HG03439 (cell line): ENCODE data around the gene MID1.

Experiments
- ATAC-seq: cut with Tn5 transposase; IDR thresholded peaks from one replicate; pipeline ENCODE4 v1.9.1; 2021; ENCODE audit warnings: mild to moderate bottlenecking, moderate library complexity; ENCODE audit not compliant: unreplicated experiment

MID1 gene

GRCh38 chrX:10579112-10580011 lies 41.0 kb downstream of the MID1 start:
- ATAC-seq = no peak

DNA sequence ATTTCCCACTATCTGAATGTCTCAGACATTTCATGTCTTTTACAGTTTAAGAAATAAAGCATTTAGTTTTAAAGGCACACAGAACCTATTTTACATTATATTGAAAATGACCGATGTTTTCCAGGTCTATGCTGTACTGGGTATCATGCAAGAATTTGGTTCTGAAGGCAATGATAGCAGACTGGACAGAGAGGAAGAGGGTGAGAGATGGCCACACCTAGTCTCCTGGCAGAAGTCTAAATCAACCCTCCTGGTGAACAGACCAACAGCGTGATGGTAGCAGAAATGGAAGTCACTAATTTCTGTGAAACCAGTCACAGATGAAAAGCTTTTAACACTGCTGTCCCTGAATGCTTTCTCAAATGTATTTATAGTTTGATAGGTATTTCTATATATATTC lies 41.9 kb downstream of the MID1 start:
- ATAC-seq = no peak

DNA sequence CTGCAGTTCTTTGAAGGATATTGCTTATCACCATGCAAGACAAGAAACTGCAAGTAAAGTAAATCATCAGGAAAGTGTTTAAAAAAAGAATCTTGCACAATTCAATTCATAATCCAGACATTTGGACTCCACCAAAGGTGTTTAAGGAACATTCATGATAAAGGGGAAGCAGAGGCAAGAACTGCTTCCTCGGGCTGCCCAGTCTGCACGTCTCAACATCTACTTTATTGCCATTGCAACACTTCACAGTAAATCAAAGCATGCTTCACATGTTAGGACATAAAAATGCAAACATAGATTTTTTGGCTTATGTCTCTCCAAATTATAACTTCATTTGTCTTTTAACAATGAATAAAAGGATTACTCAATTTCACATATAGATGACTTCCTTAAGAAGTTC lies 42.5 kb downstream of the MID1 start:
- no peak for ATAC-seq

DNA sequence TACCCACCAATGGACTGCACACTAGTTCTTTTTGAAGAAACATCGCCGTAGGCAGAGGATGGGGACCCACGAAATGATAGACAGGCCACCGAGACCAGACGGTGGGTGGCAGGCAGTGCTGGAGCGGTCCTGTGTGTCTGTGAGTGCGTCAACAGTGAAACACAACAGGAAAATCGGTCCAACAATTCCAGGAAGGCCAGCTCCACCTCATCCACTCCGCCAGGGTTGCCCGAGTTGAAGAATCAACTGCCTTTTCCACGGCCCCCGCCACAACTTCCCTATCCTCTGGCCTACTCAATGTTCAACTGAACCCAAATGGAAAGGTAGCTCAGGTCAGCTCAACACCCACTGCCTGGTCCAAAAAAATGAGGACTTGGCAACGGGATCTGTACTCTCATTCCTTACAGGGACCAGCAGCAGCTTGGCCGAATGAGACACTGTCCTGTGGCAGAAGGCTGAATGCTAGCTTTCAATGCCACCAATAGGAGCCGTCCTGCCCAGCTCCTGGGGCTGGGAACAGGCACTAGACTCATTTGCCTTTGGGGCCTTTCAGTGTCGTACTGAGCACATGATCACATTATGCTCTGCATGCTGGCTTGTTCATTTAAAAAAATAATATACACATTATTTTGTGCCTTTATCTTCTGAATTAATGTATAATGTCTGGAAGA lies 43.5 kb downstream of the MID1 start:
- no peak for ATAC-seq

DNA sequence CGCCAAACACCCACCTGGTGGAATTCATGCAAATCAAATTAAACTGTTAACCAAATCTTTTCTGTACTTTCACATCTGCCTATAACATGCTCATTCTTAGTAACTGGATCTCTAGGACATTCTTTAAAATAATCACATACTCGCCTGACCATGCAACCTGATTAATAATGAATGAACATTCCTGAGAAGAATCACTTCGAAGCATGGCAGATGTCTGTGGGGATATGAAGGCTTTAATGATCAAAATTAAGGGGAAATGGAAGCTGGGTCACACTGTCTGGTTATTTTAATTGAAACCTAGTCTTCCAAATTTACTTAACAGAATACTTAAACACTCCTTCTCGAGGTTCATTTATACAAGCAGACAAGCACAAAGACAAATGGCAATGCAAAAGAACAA lies 44.2 kb downstream of the MID1 start:
- ATAC-seq = no peak

GRCh38 chrX:10574663-10575062 lies 45.7 kb downstream of the MID1 start:
- ATAC-seq = no peak

DNA sequence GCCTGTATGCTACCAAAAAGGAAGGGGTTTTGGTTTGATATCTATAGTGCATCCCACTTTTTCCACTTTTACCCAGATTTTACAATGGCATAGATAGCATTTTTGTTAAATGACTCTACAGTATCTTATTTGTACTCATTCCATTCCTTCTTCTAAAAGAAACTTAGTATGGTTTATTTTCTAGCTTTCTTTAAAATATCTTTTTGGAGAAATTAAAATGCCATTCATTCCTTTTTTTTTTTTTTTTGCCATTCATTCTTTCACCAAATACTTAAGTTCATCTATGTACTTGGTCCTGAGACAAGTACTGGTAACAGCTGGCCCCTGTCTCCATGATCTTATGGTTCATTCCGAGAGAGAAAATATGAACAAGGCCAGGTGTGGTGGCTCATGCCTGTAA lies 49.1 kb downstream of the MID1 start:
- ATAC-seq = no peak

DNA sequence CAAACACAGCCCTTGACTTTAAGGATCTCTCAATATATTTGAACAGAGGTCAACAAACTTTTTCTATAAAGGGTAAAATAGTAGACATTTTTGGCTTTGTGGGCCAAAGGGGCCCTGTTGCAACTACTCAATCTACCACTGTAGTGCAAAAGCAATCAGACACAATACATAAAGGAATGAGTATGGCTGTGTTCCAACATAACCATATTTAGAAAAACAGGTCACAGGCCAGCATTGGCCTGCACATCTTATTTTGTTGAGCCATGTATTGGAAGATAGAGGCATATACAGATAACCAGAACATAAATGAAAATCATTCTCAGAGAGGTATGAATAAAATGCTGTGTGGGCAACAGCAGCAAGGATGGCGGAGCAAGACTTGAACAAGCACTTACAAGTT lies 49.8 kb downstream of the MID1 start:
- no peak for ATAC-seq

DNA sequence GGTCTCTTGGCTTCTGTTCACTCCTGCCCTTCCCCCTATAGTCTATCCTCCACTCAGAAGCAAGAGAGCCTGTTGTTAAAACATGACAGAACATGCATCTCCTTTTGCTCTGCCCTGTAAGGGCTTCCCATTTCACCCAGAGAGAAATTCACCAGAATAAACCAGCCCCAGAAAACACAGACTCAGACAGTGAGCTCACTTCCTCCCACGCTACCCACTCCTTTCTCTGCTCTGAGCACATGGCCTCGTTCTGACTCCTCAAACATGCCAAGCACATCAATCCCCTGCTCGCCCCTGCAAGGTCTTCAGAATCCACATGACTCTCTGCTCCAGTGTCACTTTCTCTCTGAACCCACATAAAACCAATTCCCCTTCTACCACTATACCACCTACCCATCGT lies 50.4 kb downstream of the MID1 start:
- ATAC-seq = no peak

GRCh38 chrX:10568428-10568827 lies 52.0 kb downstream of the MID1 start:
- no peak for ATAC-seq

- no peak for ATAC-seq
These were observed 53.2 kb downstream of the MID1 start for GRCh38 chrX:10567136-10567535.

GRCh38 chrX:10566716-10567097 lies 53.7 kb downstream of the MID1 start:
- no peak for ATAC-seq

DNA sequence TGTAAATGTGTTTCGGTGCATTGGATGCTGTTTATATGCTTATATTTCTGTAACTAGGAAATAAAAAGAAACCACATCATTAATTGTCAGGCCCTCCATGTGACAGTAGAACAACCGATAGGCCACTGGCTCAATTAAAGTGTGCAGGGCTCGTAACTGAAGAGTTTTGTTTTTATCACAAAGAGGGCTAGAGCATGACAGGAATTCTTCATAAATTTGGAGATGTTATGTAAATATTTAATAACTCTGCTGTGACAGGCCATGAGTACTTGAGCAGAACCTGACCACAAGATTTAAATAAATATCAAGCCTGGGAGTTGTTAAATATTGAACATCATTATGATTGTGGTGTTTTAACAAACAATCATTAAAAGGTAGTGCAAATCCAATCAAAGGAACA lies 55.9 kb downstream of the MID1 start:
- ATAC-seq = no peak

DNA sequence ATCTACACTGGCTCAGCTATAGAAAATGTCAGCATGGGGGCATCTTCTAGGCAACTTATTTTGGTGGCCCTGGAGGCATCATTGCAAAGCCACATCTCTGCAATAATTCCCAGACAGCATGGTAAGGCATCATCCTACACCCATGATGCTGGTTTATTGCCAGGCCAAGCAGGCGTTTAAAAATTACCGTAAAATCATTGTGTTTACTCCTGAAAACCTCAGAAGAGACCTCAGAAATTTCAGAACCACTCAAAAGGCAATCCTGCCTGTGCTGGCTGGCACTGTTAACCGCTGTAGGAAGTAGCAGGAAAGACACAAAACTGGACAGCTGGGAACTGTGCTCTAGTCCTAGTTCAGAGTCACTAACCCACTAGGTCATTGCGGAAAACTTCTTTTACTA lies 63.2 kb downstream of the MID1 start:
- no peak for ATAC-seq

GRCh38 chrX:10556405-10556804 lies 64.0 kb downstream of the MID1 start:
- ATAC-seq = no peak

DNA sequence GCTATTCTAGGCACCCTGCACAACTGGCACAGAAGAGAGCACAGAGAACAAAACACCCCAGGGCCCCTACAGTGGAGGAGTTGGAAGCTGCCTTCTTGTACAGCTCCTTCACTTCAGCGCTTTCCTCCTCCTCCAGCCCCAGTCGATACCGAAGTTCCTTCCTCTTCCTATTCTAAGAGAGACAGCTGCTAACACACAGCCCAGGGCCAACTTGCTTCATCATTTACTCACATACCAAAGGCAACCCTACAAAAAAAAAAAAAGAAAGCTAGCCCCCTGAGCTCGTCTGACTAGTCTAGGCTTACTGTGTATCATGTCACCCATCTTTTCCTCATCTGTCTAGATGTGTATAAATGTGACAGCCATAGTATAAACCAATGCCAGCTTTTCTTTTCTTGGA lies 64.5 kb downstream of the MID1 start:
- ATAC-seq = no peak

DNA sequence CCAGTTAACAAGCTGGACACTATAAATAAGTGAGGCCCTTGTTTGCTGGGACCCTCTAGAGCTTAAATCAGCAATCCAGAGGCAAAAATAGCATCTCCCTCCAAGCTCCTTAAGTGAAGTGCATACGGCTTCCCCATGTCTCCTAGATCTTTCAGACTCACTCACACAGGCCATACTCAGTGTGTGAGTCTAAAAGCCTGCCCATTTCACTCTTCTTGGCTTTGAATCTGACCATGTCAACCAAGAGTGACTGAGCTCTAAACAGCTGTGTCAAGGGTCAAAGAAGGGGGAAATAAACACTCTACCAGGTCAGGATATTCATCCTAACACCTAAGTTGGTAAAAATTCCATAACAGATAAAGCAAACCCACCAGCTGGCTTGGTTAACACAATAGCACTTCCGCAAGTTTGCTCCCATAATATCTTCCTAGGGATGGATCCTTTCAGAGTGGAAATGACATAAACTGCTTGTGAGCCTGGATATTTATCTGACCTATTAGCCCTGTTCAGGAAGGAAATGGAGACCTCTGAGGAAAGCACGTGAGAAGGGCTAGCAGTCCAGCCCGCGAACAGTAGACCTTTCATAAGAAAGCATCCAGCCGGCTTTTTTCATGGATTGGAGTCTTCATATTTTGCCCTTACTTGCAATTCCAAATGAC lies 65.6 kb downstream of the MID1 start:
- no peak for ATAC-seq

DNA sequence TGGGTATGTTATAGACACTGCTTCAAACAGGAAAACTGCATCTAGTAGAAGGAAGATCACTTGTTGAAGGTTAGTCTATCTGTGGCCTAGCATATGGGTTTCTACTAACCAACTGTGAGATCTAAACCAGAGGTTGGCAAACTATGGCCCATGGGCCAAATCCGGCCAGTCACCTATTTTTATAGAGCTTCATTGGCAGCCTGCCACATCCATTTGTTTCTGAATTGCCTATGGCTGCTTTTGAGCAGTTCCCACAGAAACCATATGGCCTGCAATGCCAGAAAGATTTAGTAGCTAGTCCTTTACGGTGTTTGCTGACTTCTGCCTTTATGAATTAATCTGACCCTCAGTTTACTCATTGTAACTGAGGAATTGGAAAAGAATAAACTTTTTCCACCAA lies 71.1 kb downstream of the MID1 start:
- no peak for ATAC-seq

DNA sequence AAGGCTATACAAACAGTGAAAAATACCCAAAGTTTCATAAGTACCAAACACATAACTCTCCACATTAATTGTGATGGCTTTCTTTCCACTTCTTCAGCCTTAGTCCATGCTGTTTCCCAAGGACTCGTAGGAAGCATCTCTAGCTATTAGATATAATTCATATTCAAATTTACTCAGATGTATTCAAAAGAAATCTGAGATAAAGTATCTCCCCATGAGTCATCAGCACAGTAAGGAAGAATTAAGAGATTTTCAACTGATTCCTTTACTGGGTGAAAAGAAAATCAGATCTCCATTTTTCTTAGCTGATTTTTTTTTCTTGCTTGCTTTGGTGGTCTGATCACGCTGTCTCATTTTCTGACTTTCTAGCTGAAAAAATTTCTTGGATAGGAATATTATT lies 71.7 kb downstream of the MID1 start:
- no peak for ATAC-seq

- ATAC-seq = no peak
These were observed 74.5 kb downstream of the MID1 start for GRCh38 chrX:10545882-10546281.

DNA sequence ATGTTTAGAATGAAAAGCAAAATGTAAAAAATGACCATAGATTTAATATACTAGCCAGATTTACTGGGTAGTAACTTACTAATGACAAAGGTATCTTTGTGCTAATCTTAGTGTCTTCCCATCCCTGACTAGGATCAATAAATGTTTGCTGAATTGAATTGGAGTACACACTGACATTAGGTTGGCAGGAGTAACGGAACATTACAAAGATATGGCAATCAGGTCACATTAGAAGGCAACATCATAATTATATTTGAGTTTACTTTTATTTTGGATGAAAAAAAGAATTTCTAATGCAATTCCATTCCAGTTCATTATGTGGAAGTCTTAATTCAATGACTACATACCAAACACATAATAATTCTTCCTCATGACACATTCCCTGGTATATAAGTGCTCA lies 77.8 kb downstream of the MID1 start:
- ATAC-seq = no peak

GRCh38 chrX:10538831-10539230 lies 81.6 kb downstream of the MID1 start:
- ATAC-seq = no peak
